Liver (tissue), 9 donors: ENCODE results near the gene DNAJB4. TPM values are rescaled to one million over a fixed set of nuclear protein-coding genes. Genes with fewer than 3 reads are reported as not detected.

Experiments used
- DNase-seq: peaks from one replicate; pipeline ENCODE4 v3.0.0-alpha.2; 2017; ENCODE audit warnings: low spot score
- H3K27ac ChIP-seq, 2 donors: one replicate each; pipeline ENCODE4 v1.7.0; 2013; ENCODE audit warnings: inconsistent platforms in 2 of 2, low read length in 2 of 2, control low read depth in 1 of 2, low read depth in 1 of 2, mild to moderate bottlenecking in 1 of 2
- H3K27me3 ChIP-seq, 4 donors: one replicate each; pipeline versions ENCODE4 v1.6.1 to v1.7.0; 2013; ENCODE audit warnings: low read length in 3 of 4, inconsistent platforms in 1 of 4, mild to moderate bottlenecking in 1 of 4, moderate library complexity in 1 of 4; ENCODE audit not compliant: control insufficient read depth in 4 of 4, insufficient read depth in 4 of 4
- H3K36me3 ChIP-seq, 4 donors: one replicate each; pipeline versions ENCODE4 v1.6.1 to v1.7.0; 2013; ENCODE audit warnings: low read length in 3 of 4, mild to moderate bottlenecking in 3 of 4, low read depth in 1 of 4, moderate library complexity in 1 of 4; ENCODE audit not compliant: control insufficient read depth in 4 of 4, insufficient read depth in 3 of 4
- H3K4me1 ChIP-seq, 4 donors: one replicate each; pipeline versions ENCODE4 v1.6.1 to v1.7.0; 2013; ENCODE audit warnings: low read length in 3 of 4, mild to moderate bottlenecking in 3 of 4, moderate library complexity in 1 of 4; ENCODE audit not compliant: control insufficient read depth in 4 of 4, insufficient read depth in 4 of 4
- H3K4me3 ChIP-seq, 3 donors: one replicate each; pipeline versions ENCODE4 v1.6.1 to v1.7.0; 2013; ENCODE audit warnings: low read length in 3 of 3, control low read depth in 1 of 3, low read depth in 1 of 3, mild to moderate bottlenecking in 1 of 3
- H3K9ac ChIP-seq, 2 donors: one replicate each; pipeline ENCODE4 v1.7.0; 2013; ENCODE audit warnings: low read length in 2 of 2, mild to moderate bottlenecking in 2 of 2, moderate library complexity in 2 of 2, control low read depth in 1 of 2, low read depth in 1 of 2
- H3K9me3 ChIP-seq, 4 donors: one replicate each; pipeline versions ENCODE4 v1.6.1 to v1.7.0; 2013; ENCODE audit warnings: low read length in 3 of 4; ENCODE audit not compliant: control insufficient read depth in 4 of 4
- FOXA1 ChIP-seq: IDR thresholded peaks from 2 replicates; pipeline ENCODE4 v1.6.1; 2016; ENCODE audit warnings: antibody characterized with exemption
- FOXA2 ChIP-seq: IDR thresholded peaks from 2 replicates; pipeline ENCODE4 v1.6.1; 2016; ENCODE audit warnings: antibody characterized with exemption
- HNF4A ChIP-seq, 2 donors: conservative IDR thresholded peaks; 2 replicates each; pipeline ENCODE4 v1.6.1; 2016; ENCODE audit warnings: antibody characterized with exemption in 2 of 2, mild to moderate bottlenecking in 2 of 2
- HNF4G ChIP-seq: IDR thresholded peaks from 2 replicates; pipeline ENCODE4 v1.6.1; 2016; ENCODE audit warnings: antibody characterized with exemption
- JUND ChIP-seq, 2 donors: IDR thresholded peaks; 2 replicates each; pipeline ENCODE4 v1.6.1; 2016; ENCODE audit warnings: antibody characterized with exemption in 2 of 2
- NR2F2 ChIP-seq: IDR thresholded peaks from 2 replicates; pipeline ENCODE4 v1.6.1; 2016; ENCODE audit warnings: antibody characterized with exemption
- RAD21 ChIP-seq, 2 donors: IDR thresholded peaks; 2 replicates each; pipeline ENCODE4 v1.6.1; 2016; ENCODE audit warnings: antibody characterized with exemption in 2 of 2, mild to moderate bottlenecking in 2 of 2
- RXRA ChIP-seq, 2 donors: IDR thresholded peaks; 2 replicates each; pipeline ENCODE4 v1.6.1; 2017 to 2018; ENCODE audit warnings: antibody characterized with exemption in 2 of 2, mild to moderate bottlenecking in 1 of 2
- SP1 ChIP-seq: IDR thresholded peaks from 2 replicates; pipeline ENCODE4 v1.6.1; 2018; ENCODE audit warnings: antibody characterized with exemption, mild to moderate bottlenecking
- TAF1 ChIP-seq: conservative IDR thresholded peaks from 2 replicates; pipeline ENCODE4 v1.6.1; 2016; ENCODE audit warnings: antibody characterized with exemption, mild to moderate bottlenecking
- WGBS: extraction: QIAGEN DNeasy Blood & Tissue Kit; methylation state at CpG from one replicate; pipeline ENCODE4 v1.1.7; 2013; 5-methylcytosine and 5-hydroxymethylcytosine counted together
- polyA plus RNA-seq, 2 donors: library from polyadenylated mRNA; stranded (reverse) in 1 of 2; unstranded in 1 of 2; fragments of 200-250 nt in 1 of 2; fragments of >200 nt in 1 of 2; fragmentation: Nextera tagmentation in 1 of 2; extraction: Ambion mirVana in 1 of 2; gene quantifications; one replicate each; pipeline versions ENCODE4 v1.2.1 to v1.2.3, GENCODE V29; 2013 to 2015
- total RNA-seq, 2 donors: library from RNA; depleted of rRNA; stranded (reverse); fragments of >200 nt; gene quantifications; one replicate each; pipeline ENCODE4 v1.2.3, GENCODE V29; 2014
- TF ChIP-seq, protein P1 (sequence below): IDR thresholded peaks from 2 replicates; pipeline ENCODE4 v1.6.1; 2016; ENCODE audit warnings: antibody characterized with exemption, mild to moderate bottlenecking
- TF ChIP-seq, protein P2 (sequence below): IDR thresholded peaks from 2 replicates; pipeline ENCODE4 v1.6.1; 2016; ENCODE audit warnings: antibody characterized with exemption
- TF ChIP-seq, protein P3 (sequence below): IDR thresholded peaks from 2 replicates; pipeline ENCODE4 v1.6.1; 2016; ENCODE audit warnings: antibody characterized with exemption
- TF ChIP-seq, protein P4 (sequence below): IDR thresholded peaks from 2 replicates; pipeline ENCODE4 v1.6.1; 2016; ENCODE audit warnings: antibody characterized with exemption
- donor health status: healthy.
- donor health status: healthy.
- donor health status: healthy.
- donor health status: healthy.
- donor health status: healthy.

DNAJB4 gene
- total and polyA plus RNA-seq, 4 donors: 5.7 to 21.6 (median 10.0) TPM

DNA sequence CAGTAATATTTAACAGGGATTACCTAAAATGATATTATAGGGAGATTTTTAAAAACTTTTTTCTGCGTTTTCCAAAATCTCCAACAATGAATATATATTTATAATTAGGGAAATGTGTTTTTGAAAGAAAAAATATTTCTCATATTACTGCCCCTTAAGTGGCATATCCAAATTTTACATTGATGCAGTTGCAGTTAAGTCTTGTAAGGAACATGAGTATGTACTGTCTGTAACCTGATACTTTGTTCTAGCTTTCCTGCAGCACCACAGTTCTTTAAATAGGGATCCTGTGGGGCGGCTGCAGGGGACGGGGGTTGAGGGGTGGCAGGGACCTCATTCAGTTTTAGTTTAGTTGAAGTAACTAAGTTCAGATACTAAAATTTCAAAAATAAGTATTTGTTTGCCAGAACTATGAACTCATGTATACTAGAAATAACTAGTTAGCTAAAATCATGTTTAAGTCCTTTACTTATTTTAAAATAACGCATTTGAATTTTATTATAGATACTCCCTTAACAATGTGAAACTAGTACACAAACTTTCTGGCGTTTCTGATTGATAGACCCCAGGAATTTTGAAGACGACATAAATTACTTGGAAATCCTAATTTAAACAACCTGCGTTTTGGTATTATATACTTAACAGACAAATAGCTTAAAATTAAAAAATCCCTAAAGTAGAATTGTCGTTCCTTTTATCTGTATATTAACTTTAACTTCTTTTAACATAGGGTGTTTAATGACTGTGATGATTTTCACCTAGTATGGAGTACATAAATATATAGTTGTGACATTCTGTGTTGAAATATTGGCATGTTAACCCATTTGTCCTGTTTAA, 639 bp upstream of the DNAJB4 start:
- peak; percentile 55 for DNase-seq
- Histone ChIP-seq H3K9ac (peak overlapping the region; percentile 97 to 100), H3K27ac (peak overlapping the region; percentile 97 to 99), H3K9me3 (no peaks in the 10 kb centered on the region), H3K36me3 (no peaks in the 10 kb centered on the region), H3K4me1 (peaks cover 2 to 15% (median 13%) of the 10 kb centered on the region in 4 donors), H3K4me3 (peak overlapping the region in 2 of 3 donors; percentile 46 to 84), H3K27me3 (no peaks in the 10 kb centered on the region)
- 7% methylated on average over 8 of the region's 8 CpGs for WGBS
- TF ChIP-seq, protein P1, sequence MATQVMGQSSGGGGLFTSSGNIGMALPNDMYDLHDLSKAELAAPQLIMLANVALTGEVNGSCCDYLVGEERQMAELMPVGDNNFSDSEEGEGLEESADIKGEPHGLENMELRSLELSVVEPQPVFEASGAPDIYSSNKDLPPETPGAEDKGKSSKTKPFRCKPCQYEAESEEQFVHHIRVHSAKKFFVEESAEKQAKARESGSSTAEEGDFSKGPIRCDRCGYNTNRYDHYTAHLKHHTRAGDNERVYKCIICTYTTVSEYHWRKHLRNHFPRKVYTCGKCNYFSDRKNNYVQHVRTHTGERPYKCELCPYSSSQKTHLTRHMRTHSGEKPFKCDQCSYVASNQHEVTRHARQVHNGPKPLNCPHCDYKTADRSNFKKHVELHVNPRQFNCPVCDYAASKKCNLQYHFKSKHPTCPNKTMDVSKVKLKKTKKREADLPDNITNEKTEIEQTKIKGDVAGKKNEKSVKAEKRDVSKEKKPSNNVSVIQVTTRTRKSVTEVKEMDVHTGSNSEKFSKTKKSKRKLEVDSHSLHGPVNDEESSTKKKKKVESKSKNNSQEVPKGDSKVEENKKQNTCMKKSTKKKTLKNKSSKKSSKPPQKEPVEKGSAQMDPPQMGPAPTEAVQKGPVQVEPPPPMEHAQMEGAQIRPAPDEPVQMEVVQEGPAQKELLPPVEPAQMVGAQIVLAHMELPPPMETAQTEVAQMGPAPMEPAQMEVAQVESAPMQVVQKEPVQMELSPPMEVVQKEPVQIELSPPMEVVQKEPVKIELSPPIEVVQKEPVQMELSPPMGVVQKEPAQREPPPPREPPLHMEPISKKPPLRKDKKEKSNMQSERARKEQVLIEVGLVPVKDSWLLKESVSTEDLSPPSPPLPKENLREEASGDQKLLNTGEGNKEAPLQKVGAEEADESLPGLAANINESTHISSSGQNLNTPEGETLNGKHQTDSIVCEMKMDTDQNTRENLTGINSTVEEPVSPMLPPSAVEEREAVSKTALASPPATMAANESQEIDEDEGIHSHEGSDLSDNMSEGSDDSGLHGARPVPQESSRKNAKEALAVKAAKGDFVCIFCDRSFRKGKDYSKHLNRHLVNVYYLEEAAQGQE: peak; percentile 42
- TF ChIP-seq RXRA (IDR thresholded peaks at IDR 0.05): no peak

DNA sequence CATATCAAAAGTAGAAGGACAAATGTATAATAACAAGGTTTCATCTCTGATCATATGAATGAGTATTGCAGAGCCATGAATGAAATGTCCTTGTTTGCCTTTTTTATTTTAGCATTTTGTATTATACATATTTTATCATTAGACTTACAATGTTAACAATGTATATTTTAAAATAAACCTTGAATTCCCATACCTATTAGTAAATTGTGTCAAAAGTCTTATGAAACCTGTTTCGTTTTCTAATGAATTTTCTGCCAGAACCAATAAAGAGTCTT, 646 bp downstream of the DNAJB4 start:
- WGBS: 2% methylated on average over 1 of the region's 1 CpG
- DNase-seq: no peak
- Histone ChIP-seq H3K9ac (peak overlapping the region; percentile 97 to 100), H3K4me3 (peak overlapping the region; percentile 74 to 84 (median 75)), H3K27me3 (no peaks in the 10 kb centered on the region), H3K9me3 (no peaks in the 10 kb centered on the region), H3K4me1 (peaks cover 2 to 18% (median 13%) of the 10 kb centered on the region in 4 donors), H3K27ac (peak overlapping the region; percentile 97 to 99), H3K36me3 (no peaks in the 10 kb centered on the region)
- TF ChIP-seq, protein P2, sequence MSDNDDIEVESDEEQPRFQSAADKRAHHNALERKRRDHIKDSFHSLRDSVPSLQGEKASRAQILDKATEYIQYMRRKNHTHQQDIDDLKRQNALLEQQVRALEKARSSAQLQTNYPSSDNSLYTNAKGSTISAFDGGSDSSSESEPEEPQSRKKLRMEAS: no peak
- no peak for TF ChIP-seq FOXA1
- no peak for TF ChIP-seq SP1
- TF ChIP-seq, protein P1: no peak
- TF ChIP-seq, protein P3, sequence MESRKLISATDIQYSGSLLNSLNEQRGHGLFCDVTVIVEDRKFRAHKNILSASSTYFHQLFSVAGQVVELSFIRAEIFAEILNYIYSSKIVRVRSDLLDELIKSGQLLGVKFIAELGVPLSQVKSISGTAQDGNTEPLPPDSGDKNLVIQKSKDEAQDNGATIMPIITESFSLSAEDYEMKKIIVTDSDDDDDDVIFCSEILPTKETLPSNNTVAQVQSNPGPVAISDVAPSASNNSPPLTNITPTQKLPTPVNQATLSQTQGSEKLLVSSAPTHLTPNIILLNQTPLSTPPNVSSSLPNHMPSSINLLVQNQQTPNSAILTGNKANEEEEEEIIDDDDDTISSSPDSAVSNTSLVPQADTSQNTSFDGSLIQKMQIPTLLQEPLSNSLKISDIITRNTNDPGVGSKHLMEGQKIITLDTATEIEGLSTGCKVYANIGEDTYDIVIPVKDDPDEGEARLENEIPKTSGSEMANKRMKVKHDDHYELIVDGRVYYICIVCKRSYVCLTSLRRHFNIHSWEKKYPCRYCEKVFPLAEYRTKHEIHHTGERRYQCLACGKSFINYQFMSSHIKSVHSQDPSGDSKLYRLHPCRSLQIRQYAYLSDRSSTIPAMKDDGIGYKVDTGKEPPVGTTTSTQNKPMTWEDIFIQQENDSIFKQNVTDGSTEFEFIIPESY: no peak
- no peak for TF ChIP-seq RAD21 (IDR thresholded peaks at IDR 0.05)
- TF ChIP-seq NR2F2: no peak
- TF ChIP-seq HNF4G: no peak
- TF ChIP-seq, protein P4, sequence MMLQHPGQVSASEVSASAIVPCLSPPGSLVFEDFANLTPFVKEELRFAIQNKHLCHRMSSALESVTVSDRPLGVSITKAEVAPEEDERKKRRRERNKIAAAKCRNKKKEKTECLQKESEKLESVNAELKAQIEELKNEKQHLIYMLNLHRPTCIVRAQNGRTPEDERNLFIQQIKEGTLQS: no peak
- no peak for TF ChIP-seq JUND (IDR thresholded peaks at IDR 0.05)
- TF ChIP-seq RXRA (IDR thresholded peaks at IDR 0.05): no peak
- no peak for TF ChIP-seq FOXA2
- TF ChIP-seq HNF4A (conservative IDR thresholded peaks at IDR 0.05): no peak
- no peak for TF ChIP-seq TAF1
